GM19455 (cell line): Measurements from ENCODE around the gene DOCK10.
A peak's percentile ranks its signal among the peaks of the same experiment; 100 is the strongest.
"Not testable (repeated sequence)": the region's sequence is repeated elsewhere in the genome, so short reads cannot be mapped to it uniquely, and the experiment has no call there.

Source experiments
- ATAC-seq: cut with Tn5 transposase; IDR thresholded peaks from one replicate; pipeline ENCODE4 v1.9.1; 2021; ENCODE audit not compliant: unreplicated experiment

DOCK10 gene

DNA sequence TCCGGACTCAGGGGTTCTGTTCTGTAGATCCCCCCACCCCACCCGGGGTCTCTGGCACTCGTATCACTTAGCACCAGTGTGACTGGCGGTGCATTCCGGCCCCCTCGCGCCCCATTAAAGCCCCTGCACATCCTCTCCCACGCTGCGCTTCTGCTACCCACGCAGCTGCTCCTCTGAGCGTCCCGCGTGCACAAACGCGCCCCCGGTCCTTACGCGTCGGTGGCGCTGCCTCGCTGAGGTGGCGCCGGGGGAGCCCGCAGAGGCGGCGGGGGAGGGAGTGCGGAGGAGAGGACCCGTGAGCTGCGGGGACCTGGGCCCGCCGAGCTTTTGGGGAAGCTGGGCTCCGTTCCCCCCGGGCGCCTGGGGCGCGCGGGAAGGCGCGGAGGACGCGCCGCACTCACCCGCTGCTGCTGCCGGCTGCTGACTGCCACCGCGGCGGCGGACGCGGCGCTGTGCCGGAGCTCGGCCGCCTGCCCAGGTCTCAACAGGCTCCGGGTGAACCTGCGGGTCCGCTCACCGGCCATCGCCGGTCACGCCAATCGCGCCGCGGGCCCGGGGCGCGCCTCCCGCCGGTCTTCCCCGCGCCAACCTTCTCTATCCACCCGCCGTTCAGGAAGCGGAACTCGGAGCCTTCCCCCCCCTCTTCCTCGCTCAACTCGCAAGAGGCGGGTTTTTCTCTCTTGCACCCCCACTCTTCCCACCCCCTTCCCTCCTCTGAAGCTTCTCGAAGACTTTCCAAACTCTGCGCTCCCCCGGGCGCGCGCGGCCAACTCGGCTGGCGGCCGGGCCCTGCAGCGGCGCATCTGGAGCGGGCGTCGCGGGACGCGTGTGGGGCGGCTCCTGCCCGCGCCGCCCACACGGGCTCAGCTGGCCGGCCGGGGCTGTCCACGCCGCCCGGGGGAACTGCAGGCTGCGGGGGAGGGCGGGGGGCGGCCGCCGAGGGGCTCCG lies at the start of gene DOCK10:
DOCK10 (minus strand) TSS at position 618 of the 949 bp plus-strand sequence; CDS start at position 524, 94 bp downstream.
- ATAC-seq: peak; percentile 35

- no peak for ATAC-seq
These were observed 49.1 kb upstream of the DOCK10 start for GRCh38 chr2:225091336-225091735.

GRCh38 chr2:225090746-225091145 lies 48.5 kb upstream of the DOCK10 start:
- no peak for ATAC-seq

DNA sequence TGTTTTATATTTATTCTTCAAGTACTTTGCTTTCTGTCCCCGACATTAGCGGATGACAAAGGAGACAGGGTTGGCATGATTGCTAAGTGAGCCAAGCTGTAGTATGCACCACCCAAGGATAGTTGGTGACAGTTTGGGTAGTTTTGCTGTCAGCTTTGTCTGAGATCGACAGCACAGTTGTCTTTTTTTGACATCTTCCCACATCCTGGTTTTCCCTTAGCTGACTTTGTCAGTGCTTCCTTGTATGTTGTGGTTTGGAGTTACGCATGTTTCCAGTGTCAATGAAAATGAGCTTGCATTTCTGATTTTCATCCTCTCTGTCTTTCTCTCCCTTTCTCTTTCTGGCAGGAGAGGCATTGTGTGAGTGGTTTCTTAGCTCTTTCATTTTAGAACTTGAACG lies 44.6 kb upstream of the DOCK10 start:
- no peak for ATAC-seq

- ATAC-seq: no peak
These were observed 44.2 kb upstream of the DOCK10 start for GRCh38 chr2:225086439-225086838.

DNA sequence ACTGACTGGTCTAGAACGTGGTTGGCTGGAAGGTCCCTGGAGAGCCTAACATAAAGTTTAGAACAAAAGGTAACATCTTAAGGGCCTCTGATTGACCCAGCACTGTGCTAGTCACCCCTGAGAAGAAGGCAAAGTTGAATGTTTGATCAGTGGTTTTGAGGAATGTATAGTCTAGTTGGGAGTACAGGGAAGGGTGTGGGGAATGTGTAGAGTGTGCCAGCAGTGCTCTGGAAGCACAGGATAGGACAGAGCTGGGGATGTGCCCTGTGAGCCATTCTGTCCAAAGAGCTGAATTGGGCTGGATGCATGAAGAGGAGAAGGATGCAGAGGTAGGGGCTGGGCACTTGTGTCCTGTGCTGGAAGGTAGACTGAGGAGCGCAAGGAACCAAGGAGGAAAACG lies 41.0 kb upstream of the DOCK10 start:
- no peak for ATAC-seq

GRCh38 chr2:225076125-225076524 lies 33.9 kb upstream of the DOCK10 start:
- ATAC-seq: no peak

- ATAC-seq: no peak
These were observed 32.8 kb upstream of the DOCK10 start for GRCh38 chr2:225074919-225075681.

- no peak for ATAC-seq
These were observed 32.1 kb upstream of the DOCK10 start for GRCh38 chr2:225074366-225074765.

GRCh38 chr2:225073198-225073597 lies 30.9 kb upstream of the DOCK10 start:
- no peak for ATAC-seq

DNA sequence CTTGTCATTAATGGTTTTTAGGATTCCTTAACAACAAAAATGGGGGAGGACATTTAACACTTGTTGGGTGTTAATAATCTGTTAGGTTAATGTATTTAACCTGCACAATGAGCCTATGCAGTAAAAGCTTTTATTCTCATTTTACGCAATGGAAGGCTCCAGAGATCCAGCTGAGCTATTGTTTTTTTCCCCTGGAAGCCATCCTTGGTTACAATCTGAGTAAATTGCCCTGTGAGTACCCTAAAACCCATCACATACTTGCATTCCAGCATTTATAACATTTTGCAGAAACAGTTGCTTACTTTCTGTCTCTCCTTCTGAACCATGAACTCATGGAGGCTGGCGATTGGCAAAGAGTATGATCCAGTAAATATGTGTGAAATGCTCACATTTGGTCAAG lies 30.2 kb upstream of the DOCK10 start:
- ATAC-seq: no peak

- ATAC-seq: no peak
These were observed 28.5 kb upstream of the DOCK10 start for GRCh38 chr2:225070811-225071210.

DNA sequence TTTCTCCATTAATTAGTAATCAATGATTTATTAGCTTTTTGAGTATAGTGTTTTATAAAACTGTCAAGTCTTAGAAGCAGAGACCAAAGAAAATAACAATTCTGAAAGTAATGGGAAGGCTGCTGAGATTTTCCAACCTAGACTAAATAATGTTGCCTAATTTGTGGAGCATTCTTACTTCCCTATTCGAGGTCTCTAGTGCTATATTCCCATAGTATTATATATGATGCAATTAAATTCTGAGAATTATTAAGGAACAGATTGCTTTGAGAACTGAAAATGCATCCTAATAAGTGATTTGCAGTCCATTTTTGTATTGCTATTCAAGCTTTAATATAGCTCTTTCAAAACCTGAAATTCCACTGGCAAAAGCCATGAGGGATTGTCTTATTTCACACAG lies 27.7 kb upstream of the DOCK10 start:
- no peak for ATAC-seq

DNA sequence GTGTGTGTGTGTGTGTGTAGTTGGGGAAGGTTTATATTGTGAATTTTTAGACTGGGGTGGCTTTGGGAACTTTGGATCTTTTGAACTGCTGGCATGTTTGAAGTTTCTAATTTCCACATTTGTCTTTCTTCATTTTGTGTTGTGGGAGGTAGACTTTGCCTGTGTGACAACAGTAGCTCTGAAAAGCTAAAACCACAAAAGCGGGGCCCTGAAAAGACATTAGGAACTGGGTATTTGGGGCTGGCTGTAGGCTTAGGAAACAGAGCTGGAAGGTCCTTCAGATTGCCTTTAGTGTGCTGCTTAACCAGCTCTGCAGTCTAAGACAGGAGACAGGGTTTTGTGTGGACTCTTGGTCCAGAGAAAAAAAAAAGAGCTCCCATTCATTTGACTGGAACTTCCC lies 27.2 kb upstream of the DOCK10 start:
- no peak for ATAC-seq

- no peak for ATAC-seq
These were observed 23.6 kb upstream of the DOCK10 start for GRCh38 chr2:225065882-225066281.

- ATAC-seq: no peak
These were observed 22.7 kb upstream of the DOCK10 start for GRCh38 chr2:225064928-225065327.

DNA sequence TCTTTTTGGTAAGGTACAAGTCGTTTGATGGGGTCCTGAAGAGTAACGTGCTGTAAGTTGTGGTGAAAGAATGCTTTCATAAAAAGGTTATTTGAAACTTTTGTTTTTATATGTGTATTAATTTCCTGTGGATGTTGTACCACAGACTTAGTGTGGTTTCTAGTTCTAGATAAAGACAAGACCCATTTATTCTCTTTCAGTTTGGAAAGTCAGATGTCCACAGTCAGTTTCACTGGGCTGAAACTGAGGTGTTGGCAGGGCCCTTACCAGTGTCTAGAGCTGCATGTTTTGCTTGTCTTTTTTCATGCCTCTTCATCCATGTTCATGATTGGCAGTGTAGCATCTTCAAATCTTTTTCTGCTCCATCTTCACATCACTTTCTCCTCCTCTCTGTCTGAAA lies 22.1 kb upstream of the DOCK10 start:
- no peak for ATAC-seq

DNA sequence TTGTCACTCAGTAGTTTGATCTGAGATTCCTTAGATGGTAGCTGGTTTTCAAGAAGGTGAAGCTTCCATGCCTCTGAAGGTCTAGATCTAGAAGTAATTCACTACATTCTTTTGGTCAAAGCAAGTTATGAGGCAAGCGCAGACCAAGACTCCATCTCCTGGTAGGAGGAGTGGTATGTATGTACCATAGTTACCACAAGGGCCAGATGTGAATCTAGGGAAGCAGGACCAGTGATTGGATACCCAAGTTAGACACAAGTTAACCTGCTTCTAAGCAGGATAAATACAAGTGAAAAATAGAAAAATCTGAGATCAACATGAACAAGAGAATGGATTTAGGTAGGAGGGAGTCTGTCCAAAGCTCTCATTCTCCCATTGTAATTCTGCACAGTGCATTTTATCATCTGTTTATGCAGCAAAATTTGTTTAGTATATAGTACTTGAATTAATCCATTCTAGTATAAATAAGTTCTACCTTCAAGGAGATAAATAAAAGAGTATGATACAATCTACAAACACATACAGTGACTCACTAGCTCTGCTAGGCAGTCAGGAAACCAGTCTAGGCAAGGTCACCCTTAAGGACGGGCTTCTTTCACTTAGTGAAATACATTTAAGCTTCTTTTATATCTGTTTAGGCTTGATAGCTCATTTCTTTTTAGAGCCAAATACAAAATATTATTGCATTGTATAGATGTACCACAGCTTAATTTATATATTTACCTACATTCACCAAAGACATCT lies 14.2 kb upstream of the DOCK10 start:
- ATAC-seq: no peak

DNA sequence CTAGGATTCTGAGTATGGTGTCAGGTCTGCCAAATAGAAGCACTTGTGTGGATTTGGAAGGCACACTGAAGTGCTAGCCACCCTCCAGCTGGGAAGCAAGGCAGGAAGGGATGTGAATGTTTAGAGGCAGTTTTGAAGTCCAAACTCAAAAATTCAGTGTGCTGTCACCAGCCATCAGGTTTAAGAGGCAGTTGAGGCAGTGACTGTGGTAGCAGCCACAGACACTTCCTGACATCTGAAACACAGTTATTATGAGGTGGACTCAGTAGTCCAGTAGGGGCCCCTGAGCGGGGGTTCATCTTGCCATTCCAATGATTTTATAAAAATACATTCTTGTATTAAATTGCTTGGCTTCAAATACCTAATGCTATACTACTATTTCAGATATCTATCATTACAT lies 13.4 kb upstream of the DOCK10 start:
- ATAC-seq: no peak

- ATAC-seq: no peak
These were observed 10.4 kb upstream of the DOCK10 start for GRCh38 chr2:225052703-225053102.

DNA sequence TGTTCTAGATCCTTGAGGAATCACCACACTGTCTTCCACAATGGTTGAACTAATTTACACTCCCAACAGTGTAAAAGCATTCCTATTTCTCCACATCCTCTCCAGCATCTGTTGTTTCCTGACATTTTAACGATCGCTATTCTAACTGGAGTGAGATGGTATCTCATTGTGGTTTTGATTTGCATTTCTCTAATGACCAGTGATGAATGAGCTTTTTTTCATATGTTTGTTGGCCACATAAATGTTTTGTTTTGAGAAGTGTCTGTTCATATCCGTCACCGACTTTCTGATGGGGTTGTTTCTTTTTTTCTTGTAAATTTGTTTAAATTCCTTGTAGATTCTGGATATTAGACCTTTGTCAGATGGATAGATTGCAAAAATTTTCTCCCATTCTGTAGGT lies 5.2 kb upstream of the DOCK10 start:
- ATAC-seq: not testable (repeated sequence)
